CD14-positive monocyte (primary cell): ENCODE data around the gene FNDC3A. TPM values are rescaled to one million over a fixed set of nuclear protein-coding genes. Genes with fewer than 3 reads are reported as not detected.

Experiments used
- DNase-seq, 3 donors: peaks; one replicate each; pipeline ENCODE4 v3.0.0-alpha.2; 2011 to 2022
- H2AFZ ChIP-seq: 2 replicates; pipeline ENCODE4 v1.6.0; 2012; ENCODE audit warnings: mild to moderate bottlenecking, low read depth, low read length, inconsistent platforms; ENCODE audit not compliant: insufficient read depth, poor library complexity, severe bottlenecking
- H3K27ac ChIP-seq, 2 donors: 1 replicate in 1 of 2; 2 replicates in 1 of 2; pipeline ENCODE4 v1.5.1; 2012 to 2013; ENCODE audit warnings: low read length in 2 of 2, control low read depth in 1 of 2, inconsistent platforms in 1 of 2, low read depth in 1 of 2, mild to moderate bottlenecking in 1 of 2
- H3K27me3 ChIP-seq, 2 donors: one replicate each; pipeline versions ENCODE4 v1.6.0 to v1.6.1; 2011 to 2013; ENCODE audit warnings: low read length in 2 of 2; ENCODE audit not compliant: control insufficient read depth in 2 of 2, insufficient read depth in 2 of 2
- H3K36me3 ChIP-seq, 2 donors: replicated peaks in 1 of 2; 1 replicate in 1 of 2; 2 replicates in 1 of 2; pipeline versions ENCODE4 v1.5.1 to v1.6.1; 2012 to 2013; ENCODE audit warnings: low read length in 2 of 2, control low read depth in 1 of 2, inconsistent platforms in 1 of 2, mild to moderate bottlenecking in 1 of 2; ENCODE audit not compliant: insufficient read depth in 2 of 2, control insufficient read depth in 1 of 2
- H3K4me1 ChIP-seq, 2 donors: 1 replicate in 1 of 2; 2 replicates in 1 of 2; pipeline versions ENCODE4 v1.5.1 to v1.6.1; 2012 to 2013; ENCODE audit warnings: low read length in 2 of 2, control low read depth in 1 of 2, inconsistent platforms in 1 of 2, mild to moderate bottlenecking in 1 of 2, moderate library complexity in 1 of 2; ENCODE audit not compliant: insufficient read depth in 2 of 2, control insufficient read depth in 1 of 2
- H3K4me2 ChIP-seq: replicated peaks from 2 replicates; pipeline ENCODE3; 2012; ENCODE audit warnings: low read length, moderate library complexity, mild to moderate bottlenecking; ENCODE audit not compliant: poor library complexity, severe bottlenecking; ENCODE audit errors: extremely low read depth
- H3K4me3 ChIP-seq, 3 experiments: fragments of 200-600 bp in 1 of 3; sonication (generic) in 1 of 3; replicated peaks in 1 of 3; 1 replicate in 2 of 3; 2 replicates in 1 of 3; pipeline ENCODE4 v1.5.1; 2011 to 2013; ENCODE audit warnings: low read length in 3 of 3, mild to moderate bottlenecking in 3 of 3, control low read depth in 2 of 3, low read depth in 2 of 3, inconsistent platforms in 1 of 3, moderate library complexity in 1 of 3
- H3K79me2 ChIP-seq: 2 replicates; pipeline ENCODE4 v1.6.0; 2012; ENCODE audit warnings: mild to moderate bottlenecking, control low read depth, inconsistent platforms, low read length, moderate library complexity; ENCODE audit not compliant: insufficient read depth
- H3K9ac ChIP-seq: 2 replicates; pipeline ENCODE4 v1.6.0; 2017; ENCODE audit warnings: low read length, mild to moderate bottlenecking; ENCODE audit not compliant: insufficient read depth, poor library complexity, severe bottlenecking
- H3K9me3 ChIP-seq, 2 donors: replicated peaks in 1 of 2; 1 replicate in 1 of 2; 2 replicates in 1 of 2; pipeline versions ENCODE4 v1.5.1 to v1.6.1; 2012 to 2013; ENCODE audit warnings: low read length in 2 of 2, control low read depth in 1 of 2; ENCODE audit not compliant: control insufficient read depth in 1 of 2, insufficient read depth in 1 of 2
- H4K20me1 ChIP-seq: 2 replicates; pipeline ENCODE4 v1.6.0; 2012; ENCODE audit warnings: mild to moderate bottlenecking, low read length, control low read depth, moderate library complexity; ENCODE audit not compliant: insufficient read depth
- H3K27ac Mint-ChIP-seq, 7 donors: one replicate each; pipeline ENCODE4 v1.8.0; 2020; ENCODE audit warnings: mild to moderate bottlenecking in 7 of 7, mixed read lengths in 7 of 7, moderate library complexity in 6 of 7, inconsistent platforms in 2 of 7
- H3K27me3 Mint-ChIP-seq, 3 donors: one replicate each; pipeline ENCODE4 v1.8.0; 2021 to 2022; ENCODE audit warnings: low read depth in 3 of 3, mild to moderate bottlenecking in 3 of 3, mixed read lengths in 3 of 3, moderate library complexity in 3 of 3, inconsistent platforms in 1 of 3
- H3K36me3 Mint-ChIP-seq, 2 donors: one replicate each; pipeline ENCODE4 v1.8.0; 2020; ENCODE audit warnings: mixed read lengths in 2 of 2, inconsistent platforms in 1 of 2, mild to moderate bottlenecking in 1 of 2
- H3K4me1 Mint-ChIP-seq: one replicate; pipeline ENCODE4 v1.8.0; 2020; ENCODE audit warnings: mild to moderate bottlenecking, mixed read lengths
- H3K4me3 Mint-ChIP-seq, 2 donors: one replicate each; pipeline ENCODE4 v1.8.0; 2020; ENCODE audit warnings: mild to moderate bottlenecking in 2 of 2, mixed read lengths in 2 of 2, moderate library complexity in 1 of 2
- H3K9me3 Mint-ChIP-seq, 7 donors: one replicate each; pipeline ENCODE4 v1.8.0; 2020 to 2022; ENCODE audit warnings: mixed read lengths in 7 of 7, mild to moderate bottlenecking in 6 of 7, moderate library complexity in 6 of 7, inconsistent platforms in 2 of 7
- WGBS: methylation state at CpG from one replicate; pipeline ENCODE4 v1.1.5; 2013; ENCODE audit warnings: missing lambda C conversion rate; ENCODE audit not compliant: insufficient coverage; 5-methylcytosine and 5-hydroxymethylcytosine counted together
- intact Hi-C, 2 donors: fragments of 100-400 bp; cut with micrococcal nuclease; formaldehyde crosslinking; loops; one replicate each; pipeline versions ENCODE4 v1.15.0 to v1.15.1; 2023
- polyA plus RNA-seq, 3 donors: library from polyadenylated mRNA; depleted of rRNA in 1 of 3; unstranded in 2 of 3; stranded (reverse) in 1 of 3; fragments of 300-500 nt in 2 of 3; fragments of >200 nt in 1 of 3; fragmentation: Illumina TruSeq in 2 of 3; gene quantifications; 1 replicate in 2 of 3; 2 replicates in 1 of 3; pipeline ENCODE4 v1.2.3, GENCODE V29; 2012 to 2021
- TF ChIP-seq, protein P1 (sequence below): fragments of 200-600 bp; IDR thresholded peaks from one replicate; pipeline ENCODE4 v1.8.0; 2022; ENCODE audit warnings: antibody characterized with exemption, mild to moderate bottlenecking

The FNDC3A gene
- polyA plus RNA-seq, 3 donors, result 8.3 to 27.0 (median 12.0) TPM

DNA sequence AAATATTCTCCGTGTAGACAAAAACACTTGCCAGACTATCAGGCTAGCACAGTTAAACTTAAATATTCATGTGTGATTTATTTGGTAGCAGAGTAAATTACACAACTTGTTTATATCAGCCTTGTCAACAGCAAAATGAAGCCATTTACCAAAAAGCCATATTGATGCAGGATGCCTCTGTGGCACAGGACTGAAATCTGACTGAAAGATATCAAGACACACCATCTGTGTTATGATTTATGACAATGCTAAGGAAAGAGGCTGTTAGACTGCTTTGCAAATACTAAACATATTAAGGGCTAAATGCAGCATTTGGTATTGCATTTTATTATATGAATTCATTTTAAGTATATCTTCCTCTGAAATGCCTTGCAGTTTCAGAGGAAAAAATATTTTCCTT lies 44.8 kb upstream of the FNDC3A start:
- no peaks in the 10 kb centered on the region for H3K36me3 Mint-ChIP-seq
- no peak overlapping the region for H3K4me2 ChIP-seq
- H3K9ac ChIP-seq, result no peak overlapping the region
- H3K4me1 ChIP-seq, result no peaks in the 10 kb centered on the region
- H3K27me3 ChIP-seq, result no peaks in the 10 kb centered on the region
- no peak overlapping the region for H3K27ac Mint-ChIP-seq
- H4K20me1 ChIP-seq, result no peaks in the 10 kb centered on the region
- TF ChIP-seq, protein P1, sequence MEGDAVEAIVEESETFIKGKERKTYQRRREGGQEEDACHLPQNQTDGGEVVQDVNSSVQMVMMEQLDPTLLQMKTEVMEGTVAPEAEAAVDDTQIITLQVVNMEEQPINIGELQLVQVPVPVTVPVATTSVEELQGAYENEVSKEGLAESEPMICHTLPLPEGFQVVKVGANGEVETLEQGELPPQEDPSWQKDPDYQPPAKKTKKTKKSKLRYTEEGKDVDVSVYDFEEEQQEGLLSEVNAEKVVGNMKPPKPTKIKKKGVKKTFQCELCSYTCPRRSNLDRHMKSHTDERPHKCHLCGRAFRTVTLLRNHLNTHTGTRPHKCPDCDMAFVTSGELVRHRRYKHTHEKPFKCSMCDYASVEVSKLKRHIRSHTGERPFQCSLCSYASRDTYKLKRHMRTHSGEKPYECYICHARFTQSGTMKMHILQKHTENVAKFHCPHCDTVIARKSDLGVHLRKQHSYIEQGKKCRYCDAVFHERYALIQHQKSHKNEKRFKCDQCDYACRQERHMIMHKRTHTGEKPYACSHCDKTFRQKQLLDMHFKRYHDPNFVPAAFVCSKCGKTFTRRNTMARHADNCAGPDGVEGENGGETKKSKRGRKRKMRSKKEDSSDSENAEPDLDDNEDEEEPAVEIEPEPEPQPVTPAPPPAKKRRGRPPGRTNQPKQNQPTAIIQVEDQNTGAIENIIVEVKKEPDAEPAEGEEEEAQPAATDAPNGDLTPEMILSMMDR, result no peak
- no peaks in the 10 kb centered on the region for H3K9me3 ChIP-seq
- no CpG with 5 or more reads among the region's 1 CpG for WGBS
- no peak overlapping the region for H3K4me3 Mint-ChIP-seq
- intact Hi-C loops, result no loop called here
- H2AFZ ChIP-seq, result no peak overlapping the region
- H3K4me1 Mint-ChIP-seq, result peaks cover 1% of the 10 kb centered on the region
- peaks cover 7 to 22% (median 11%) of the 10 kb centered on the region in 7 donors for H3K9me3 Mint-ChIP-seq
- no peak overlapping the region for H3K4me3 ChIP-seq
- H3K27ac ChIP-seq, result no peak overlapping the region
- no peaks in the 10 kb centered on the region for H3K79me2 ChIP-seq
- H3K27me3 Mint-ChIP-seq, result no peaks in the 10 kb centered on the region
- DNase-seq, result no peak
- H3K36me3 ChIP-seq, result no peaks in the 10 kb centered on the region

DNA sequence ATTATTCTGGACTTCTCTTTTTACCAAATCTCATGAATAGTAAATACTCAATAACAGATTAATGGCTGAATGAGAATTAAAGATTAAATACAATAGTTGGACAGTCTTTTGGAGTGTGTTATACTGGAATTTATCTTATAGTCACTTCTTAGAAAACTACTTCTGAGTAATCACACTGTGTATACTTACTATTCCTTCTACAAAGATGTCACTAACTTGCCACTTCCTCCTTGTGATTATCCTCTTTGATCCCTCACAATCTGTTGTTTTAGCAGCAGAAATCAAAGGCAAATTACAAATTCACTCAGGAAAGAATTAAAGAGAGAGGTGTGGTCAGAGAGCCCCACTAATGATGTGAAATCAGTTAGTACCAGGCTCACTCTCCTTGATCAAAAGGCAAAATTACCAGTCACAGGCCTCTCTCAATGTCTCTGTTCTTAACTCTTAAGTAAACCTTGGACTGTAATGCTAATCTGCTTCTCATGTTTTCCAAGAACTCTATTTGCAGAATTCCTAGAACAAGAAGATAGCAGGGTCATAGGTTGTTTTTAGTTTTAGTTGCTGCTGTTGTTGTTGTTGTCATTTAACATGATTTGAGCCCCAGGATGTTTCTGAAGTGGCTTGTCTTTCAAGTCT lies 37.3 kb upstream of the FNDC3A start:
- Mint-ChIP-seq H3K4me3 (no peak overlapping the region), H3K27me3 (no peaks in the 10 kb centered on the region), H3K27ac (no peak overlapping the region), H3K9me3 (peaks cover 3 to 16% (median 5%) of the 10 kb centered on the region in 7 donors), H3K4me1 (no peaks in the 10 kb centered on the region), H3K36me3 (no peaks in the 10 kb centered on the region)
- Histone ChIP-seq H3K4me2 (no peak overlapping the region), H4K20me1 (no peaks in the 10 kb centered on the region), H3K9ac (no peak overlapping the region), H3K4me1 (no peaks in the 10 kb centered on the region), H3K36me3 (no peaks in the 10 kb centered on the region), H3K9me3 (no peaks in the 10 kb centered on the region), H3K27ac (no peak overlapping the region), H3K4me3 (no peak overlapping the region), H3K79me2 (no peaks in the 10 kb centered on the region), H2AFZ (no peak overlapping the region), H3K27me3 (no peaks in the 10 kb centered on the region)
- no peak for DNase-seq
- TF ChIP-seq, protein P1, result no peak
- intact Hi-C loops, result no loop called here
